Fibroblast of the aortic adventitia (primary cell): Measurements from ENCODE around the gene LRP2BP. TPM values are rescaled to one million over a fixed set of nuclear protein-coding genes. Genes with fewer than 3 reads are reported as not detected.

Experiments
- DNase-seq: peaks from one replicate; pipeline ENCODE4 v3.0.0-alpha.2; 2010; ENCODE audit warnings: low read depth
- H3K4me3 ChIP-seq: 2 replicates; pipeline ENCODE4 v1.5.1; 2011; ENCODE audit warnings: low read depth, mild to moderate bottlenecking, control low read depth, low read length, moderate library complexity
- total RNA-seq: library from RNA; depleted of rRNA; stranded (reverse); fragments of >200 nt; gene quantifications from 2 replicates; pipeline ENCODE4 v1.2.3, GENCODE V29; 2012; ENCODE audit warnings: low replicate concordance
- TF ChIP-seq, protein P1 (sequence below): IDR thresholded peaks from 2 replicates; pipeline ENCODE4 v1.5.1; 2011; ENCODE audit warnings: mild to moderate bottlenecking, low read length, control low read depth, inconsistent platforms; ENCODE audit not compliant: insufficient read depth

Gene LRP2BP
- total RNA-seq, 1 donor: 0.63 TPM

DNA sequence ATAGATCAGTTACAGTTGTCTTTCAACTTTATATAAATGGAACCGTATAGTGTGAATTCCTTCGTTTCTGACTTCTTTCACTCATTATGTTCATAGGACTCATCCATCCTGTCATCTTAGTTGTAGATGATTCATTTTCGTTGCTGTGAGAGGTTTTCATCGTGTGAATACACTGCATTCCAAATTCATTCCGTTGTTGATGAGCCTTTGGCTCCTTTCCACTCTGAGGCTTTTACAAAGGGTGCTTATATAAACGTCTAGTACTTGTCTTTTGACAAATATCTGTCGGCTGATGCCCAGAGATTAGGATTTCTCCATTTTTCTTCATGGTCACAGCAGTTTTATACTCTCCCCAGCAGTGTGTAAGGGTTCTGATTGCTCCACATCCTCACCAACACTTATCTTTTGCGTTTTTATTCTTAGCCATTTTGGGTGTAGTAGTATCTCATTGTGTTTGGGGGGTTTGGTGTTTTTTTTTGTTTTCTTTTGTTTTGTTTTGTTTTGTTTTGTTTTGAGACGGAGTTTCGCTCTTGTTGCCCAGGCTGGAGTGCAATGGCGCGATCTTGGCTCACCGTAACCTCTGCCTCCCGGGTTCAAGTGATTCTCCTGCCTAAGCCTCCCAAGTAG lies 48.6 kb downstream of the LRP2BP start:
- DNase-seq: no peak
- TF ChIP-seq, protein P1, sequence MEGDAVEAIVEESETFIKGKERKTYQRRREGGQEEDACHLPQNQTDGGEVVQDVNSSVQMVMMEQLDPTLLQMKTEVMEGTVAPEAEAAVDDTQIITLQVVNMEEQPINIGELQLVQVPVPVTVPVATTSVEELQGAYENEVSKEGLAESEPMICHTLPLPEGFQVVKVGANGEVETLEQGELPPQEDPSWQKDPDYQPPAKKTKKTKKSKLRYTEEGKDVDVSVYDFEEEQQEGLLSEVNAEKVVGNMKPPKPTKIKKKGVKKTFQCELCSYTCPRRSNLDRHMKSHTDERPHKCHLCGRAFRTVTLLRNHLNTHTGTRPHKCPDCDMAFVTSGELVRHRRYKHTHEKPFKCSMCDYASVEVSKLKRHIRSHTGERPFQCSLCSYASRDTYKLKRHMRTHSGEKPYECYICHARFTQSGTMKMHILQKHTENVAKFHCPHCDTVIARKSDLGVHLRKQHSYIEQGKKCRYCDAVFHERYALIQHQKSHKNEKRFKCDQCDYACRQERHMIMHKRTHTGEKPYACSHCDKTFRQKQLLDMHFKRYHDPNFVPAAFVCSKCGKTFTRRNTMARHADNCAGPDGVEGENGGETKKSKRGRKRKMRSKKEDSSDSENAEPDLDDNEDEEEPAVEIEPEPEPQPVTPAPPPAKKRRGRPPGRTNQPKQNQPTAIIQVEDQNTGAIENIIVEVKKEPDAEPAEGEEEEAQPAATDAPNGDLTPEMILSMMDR: no peak
- no peak overlapping the region for H3K4me3 ChIP-seq

DNA sequence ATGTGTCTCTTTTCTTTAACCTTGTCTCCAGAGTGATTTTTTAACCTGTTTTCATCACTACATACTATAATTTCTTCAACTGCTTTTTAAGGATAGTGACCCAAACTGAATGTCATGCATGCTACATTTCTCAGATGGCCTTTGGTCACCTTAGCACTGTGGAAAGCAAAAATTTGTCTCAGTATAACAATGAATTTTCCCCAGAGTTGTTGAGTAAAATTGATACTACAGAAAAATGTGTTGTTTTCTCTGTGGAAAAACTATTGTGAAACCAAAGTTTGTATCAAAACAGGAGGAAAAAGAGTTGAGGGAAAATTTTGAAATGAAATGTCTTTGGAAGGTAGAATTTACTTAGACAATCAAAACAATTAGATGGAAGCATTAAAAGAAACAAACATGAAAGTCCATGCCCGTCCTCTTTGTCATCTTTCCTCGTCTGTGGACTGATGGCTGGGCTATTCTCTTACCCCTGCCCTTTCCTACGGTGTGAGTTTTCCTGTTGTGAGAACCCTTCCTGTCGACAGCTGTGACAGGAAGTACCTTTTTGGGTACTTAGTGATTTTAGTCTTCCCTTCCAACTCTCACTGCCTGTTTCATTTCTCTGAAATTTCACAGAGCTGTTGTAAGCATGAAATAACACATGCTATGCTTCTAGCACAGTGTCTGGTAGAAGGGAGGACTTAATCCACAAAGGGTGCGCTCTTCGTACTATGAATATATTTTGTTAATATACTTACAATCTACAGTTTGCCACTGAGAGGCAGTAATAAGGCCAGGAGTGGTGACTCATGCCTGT lies 50.8 kb downstream of the LRP2BP start:
- TF ChIP-seq, protein P1: no peak
- no peak for DNase-seq
- H3K4me3 ChIP-seq: no peak overlapping the region

DNA sequence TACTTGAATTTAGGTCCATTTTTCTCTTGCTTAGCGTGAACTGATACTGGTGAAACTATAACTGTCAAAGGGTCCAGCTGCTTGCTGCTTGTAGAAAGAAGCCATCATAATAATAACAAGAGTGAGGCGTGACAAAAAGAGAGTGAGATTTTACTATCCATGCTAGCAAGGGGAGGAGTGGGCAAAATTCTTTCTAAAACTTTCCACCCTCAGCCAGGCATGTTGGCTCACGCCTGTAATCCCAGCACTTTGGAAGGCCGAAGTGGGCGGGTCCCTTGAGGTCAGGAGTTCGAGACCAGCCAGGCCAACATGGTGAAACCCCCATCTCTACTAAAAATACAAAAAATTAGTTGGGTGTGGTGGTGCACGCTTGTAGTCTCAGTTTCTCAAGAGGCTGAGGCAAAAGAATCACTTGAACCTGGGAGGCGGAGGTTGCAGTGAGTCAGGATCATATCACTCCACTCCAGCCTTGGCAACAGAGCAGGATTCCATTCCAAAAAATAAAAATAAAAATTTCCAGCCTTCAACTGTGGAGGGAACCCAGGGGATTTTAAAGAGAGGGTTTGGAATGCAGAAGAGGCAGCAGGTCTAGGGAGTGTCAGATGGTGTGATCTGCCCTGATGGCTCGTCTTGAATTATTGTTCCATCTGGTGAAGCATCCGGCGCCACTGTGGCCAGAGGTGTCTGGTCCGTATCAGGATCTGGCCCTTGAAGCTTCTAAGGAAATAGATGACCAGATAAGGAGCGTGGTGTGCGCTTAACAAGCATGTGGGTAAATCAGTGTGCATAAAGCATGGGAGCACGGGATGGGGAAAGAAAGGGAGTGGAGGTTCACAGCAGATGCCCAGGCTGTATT lies 51.8 kb downstream of the LRP2BP start:
- peak; percentile 78 for DNase-seq
- TF ChIP-seq, protein P1: no peak
- H3K4me3 ChIP-seq: no peak overlapping the region

DNA sequence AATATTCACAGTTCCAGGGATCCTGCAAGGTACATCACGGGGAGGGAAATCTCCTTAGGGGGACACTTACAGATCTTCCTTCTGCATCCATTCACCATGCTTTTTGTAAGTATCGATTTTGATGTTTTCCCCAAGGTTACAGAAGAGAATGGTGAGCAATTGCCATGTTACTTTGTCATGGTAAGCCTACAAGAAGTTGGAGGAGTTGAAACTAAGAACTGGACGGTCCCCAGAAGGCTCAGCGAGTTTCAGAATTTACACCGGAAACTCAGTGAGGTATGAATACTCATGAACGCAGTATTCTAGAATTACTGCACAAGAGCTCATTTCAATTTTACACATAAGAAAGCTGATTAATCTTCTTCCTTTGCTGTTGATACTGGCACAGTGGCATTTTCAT lies 53.9 kb downstream of the LRP2BP start:
- no peak for DNase-seq
- no peak overlapping the region for H3K4me3 ChIP-seq
- TF ChIP-seq, protein P1: no peak

DNA sequence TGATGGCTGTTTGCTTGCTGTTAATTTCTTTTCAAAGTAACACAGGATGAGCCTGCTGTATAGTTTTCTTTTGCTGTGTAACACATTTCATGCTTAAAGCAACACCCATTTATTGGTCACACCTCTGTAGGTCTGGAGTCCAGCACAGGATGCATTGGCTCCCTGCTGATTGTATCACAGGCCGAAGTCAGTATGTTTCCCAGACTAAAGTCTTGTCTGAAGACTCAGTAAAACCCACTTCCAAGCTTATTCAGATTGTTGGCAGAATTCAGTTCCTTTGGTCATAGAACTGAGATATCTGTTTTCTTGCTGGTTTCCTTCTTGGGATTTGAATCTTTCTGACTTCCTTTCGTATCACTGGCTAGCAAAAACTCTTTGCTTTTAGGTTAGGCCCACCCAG lies 54.3 kb downstream of the LRP2BP start:
- DNase-seq: no peak
- TF ChIP-seq, protein P1: no peak
- H3K4me3 ChIP-seq: no peak overlapping the region

DNA sequence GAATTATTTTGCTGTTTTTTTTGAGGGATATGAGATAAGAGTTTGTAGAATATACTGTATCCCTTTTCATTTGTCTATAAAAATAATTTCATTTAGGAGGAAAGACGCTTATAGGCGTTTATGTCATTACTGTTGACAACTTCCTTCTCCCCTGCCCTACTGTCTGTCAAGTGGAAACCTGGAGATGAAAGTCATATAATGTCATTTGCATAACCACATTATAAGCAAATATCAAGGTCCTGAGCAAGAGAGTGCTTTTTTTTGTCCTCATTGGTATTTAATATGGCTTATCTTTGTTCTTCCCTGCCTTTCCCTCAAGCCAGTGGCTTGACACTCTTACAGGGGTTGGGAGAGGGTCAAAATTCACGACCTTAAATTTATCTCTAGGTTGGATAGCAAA lies 55.8 kb downstream of the LRP2BP start:
- TF ChIP-seq, protein P1: no peak
- H3K4me3 ChIP-seq: no peak overlapping the region
- no peak for DNase-seq
